HG02610 (cell line): Measurements from ENCODE around the gene IGSF6.
"Not testable (repeated sequence)": the region's sequence is repeated elsewhere in the genome, so short reads cannot be mapped to it uniquely, and the experiment has no call there.

ENCODE experiments used
- ATAC-seq: cut with Tn5 transposase; IDR thresholded peaks from one replicate; pipeline ENCODE4 v1.9.1; 2021; ENCODE audit warnings: mild to moderate bottlenecking, moderate library complexity; ENCODE audit not compliant: unreplicated experiment

The IGSF6 gene

GRCh38 chr16:21654466-21654865 lies 2.1 kb upstream of the IGSF6 start:
- ATAC-seq = no peak

DNA sequence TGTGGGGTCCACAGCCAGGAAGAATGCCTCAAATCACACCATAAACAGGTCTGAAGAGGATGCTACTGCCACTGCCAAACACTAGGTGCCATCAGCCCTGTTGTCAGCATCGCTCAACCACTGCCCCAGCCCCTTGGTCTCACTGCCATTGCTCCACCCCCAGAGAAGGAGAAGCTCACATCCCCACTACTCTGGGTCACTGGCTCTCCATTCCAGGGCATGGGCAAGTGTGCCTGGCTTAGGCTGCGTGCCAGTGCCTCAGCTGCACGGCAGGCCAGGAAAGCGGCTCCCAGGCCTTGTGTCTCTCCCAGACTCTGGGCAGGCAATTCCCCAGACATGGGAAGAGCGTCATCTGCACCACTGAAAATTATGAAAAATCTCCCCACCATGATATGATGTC lies 1.2 kb upstream of the IGSF6 start:
- ATAC-seq = no peak

GRCh38 chr16:21651515-21651914 lies 893 bp downstream of the IGSF6 start:
- no peak for ATAC-seq

GRCh38 chr16:21650521-21650920 lies 1.9 kb downstream of the IGSF6 start:
- no peak for ATAC-seq

DNA sequence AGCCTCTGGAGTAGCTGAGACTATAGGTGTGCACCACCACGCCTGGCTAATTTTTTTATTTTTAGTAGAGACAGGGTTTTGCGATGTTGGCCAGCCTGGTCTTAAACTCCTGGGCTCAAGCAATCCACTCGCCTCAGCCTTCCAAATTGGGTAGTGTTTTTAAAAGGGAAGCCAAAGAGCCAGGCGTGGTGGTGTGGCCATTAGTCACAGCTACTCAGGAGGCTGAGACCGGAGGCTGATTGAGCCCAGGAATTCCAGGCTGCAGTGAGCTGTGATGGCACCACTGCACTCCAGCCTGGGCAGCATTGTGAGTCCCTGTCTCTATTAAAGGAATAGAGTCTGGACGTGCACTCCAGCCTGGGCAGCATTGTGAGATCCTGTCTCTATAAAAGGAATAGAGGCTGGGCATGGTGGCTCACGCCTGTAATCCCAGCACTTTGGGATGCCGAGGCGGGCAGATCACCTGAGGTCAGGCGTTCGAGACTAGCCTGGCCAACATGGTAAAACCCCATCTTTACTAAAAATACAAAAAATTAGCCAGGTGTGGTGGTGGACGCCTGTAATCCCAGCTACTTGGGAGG lies 2.5 kb downstream of the IGSF6 start:
- ATAC-seq = not testable (repeated sequence)

- no peak for ATAC-seq
Measured at GRCh38 chr16:21647562-21648164, 4.7 kb downstream of the IGSF6 start.

- ATAC-seq = peak; percentile 90
Measured at GRCh38 chr16:21646721-21647561, 5.5 kb downstream of the IGSF6 start.

GRCh38 chr16:21646091-21646490 lies 6.3 kb downstream of the IGSF6 start:
- no peak for ATAC-seq

- peak; percentile 30 for ATAC-seq
Measured at GRCh38 chr16:21645261-21645721, 7.1 kb downstream of the IGSF6 start.

DNA sequence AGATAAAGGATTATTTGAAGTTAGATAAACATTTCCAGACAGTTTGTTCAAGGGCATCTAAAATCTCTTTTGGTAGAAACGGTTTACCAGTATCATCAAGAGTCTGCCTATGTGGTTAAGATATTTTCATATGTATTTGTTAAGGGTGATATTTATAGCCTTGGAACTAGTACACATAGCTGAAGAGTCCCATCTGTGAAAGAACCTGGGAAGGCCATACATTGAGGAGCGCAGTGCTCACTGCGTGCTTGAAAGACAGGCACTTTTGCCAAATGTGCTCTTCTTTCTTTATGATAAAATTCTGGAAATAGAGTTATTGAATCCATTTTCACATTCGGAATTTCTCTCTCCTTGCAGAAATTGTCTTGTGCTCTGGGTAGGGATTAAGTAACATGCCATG lies 7.7 kb downstream of the IGSF6 start:
- no peak for ATAC-seq

DNA sequence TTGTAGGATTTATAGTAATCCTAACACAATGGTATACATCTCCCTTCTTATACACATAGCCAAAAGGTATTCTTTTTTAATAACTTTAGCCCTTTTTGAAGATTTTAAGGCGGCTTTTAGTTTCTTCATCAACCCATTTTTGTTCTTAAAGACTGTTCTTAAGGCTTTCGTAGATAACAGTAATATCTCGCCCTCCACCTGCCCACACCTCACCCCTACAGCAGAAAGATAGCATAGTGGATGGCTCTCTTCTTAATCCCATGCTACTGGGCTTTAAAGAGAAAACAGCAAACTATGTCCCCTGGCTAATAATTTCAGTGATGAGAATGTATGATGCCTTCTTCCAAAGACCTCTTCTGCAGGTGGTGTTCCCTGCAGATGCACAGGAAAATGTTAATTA lies 8.6 kb downstream of the IGSF6 start:
- ATAC-seq = no peak

GRCh38 chr16:21642861-21643260 lies 9.5 kb downstream of the IGSF6 start:
- ATAC-seq = no peak

GRCh38 chr16:21641916-21642315 lies 10.5 kb downstream of the IGSF6 start:
- ATAC-seq = no peak

DNA sequence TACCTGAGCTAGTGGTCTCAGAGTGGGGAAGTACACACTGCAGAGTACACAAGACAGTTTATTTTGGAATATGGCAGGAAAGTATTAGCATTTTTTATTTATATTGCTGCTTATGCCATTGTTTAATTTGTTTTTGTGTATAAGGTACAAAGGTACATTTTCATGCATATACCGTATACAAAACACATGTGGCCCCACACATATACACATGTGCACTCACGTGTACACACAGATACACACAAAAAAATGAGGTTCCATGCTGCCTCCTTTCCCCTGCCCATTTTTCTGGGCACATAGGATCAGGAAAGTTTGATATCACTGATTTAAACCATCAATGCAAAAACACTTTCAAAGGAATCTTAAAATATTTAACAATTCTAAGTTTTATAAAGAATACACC lies 12.9 kb downstream of the IGSF6 start:
- ATAC-seq = no peak

DNA sequence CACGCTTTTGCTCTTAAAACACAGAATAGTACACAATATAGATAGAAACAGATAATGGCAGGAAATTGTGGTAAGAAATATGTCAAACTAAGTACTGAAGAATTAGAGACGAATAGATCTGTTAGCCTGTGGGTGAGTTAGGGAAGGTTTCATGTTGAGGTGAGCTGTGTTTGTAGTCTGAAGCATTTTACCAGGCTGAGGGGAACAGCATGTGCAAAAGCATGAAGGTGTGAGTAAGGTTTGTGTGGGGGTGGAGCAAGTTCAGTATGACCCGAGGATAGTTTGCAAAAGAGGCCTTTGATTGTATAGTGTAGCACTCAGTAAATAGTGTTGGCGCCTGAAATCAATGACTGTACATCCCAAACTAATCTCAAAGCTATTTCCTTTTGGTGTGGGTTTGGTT lies 13.8 kb downstream of the IGSF6 start:
- no peak for ATAC-seq

DNA sequence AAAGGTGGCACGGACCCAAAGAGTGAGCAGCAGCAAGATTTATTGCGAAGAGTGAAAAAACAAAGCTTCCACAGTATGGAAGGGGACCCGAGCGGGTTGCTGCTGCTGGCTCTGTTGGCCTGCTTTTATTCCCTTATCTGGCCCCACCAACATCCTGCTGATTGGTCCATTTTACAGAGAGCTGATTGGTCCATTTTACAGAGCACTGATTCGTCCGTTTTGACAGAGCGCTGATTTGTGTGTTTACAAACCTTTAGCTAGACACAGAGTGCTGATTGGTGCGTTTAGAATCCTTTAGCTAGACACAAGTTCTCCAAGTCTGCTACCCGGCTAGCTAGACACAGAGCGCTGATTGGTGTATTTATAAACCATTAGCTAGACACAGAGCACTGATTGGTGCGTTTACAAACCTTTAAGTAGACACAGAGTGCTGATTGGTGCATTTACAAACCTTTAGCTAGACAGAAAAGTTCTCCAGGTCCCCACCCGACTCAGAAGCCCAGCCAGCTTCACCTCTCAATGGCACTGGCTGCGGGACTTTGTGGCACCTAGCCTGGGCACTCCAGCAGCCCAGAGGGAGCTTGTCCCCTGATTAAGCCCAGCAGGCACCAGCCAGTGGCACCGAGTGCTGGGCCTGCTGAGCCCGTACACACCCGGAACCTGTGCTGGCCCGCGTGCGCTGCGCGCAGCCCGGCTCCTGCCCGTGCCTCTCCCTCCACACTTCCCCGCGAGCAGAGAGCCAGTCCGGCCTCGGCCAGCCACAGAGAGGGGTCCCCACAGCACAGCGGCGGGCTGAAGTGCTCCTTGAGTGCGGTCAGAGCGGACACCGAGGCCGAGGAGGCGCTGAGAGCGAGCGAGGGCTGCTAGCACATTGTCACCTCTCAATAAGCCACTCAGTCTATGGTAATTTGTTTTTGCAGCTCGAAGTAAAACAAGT lies 15.1 kb downstream of the IGSF6 start:
- no peak for ATAC-seq

DNA sequence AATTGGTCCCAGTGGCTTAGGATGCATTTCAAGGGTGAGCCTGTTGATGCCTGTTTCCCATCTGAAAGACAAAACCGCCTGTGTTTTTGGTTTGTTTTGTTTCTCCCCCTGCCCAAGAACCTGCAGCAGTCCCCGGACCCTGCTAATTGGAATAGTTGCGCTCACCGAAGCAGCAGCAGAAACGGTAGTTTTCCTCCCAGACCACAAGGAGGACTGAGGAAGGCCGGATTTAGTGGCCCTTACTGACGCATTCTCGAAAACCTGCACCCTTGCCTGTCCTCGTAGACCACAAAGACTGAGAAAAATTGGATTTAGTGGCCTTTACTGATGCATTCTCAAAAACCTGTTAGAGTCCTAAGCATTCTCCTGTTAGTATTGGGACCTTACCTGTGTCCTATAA lies 16.7 kb downstream of the IGSF6 start:
- not testable (repeated sequence) for ATAC-seq

DNA sequence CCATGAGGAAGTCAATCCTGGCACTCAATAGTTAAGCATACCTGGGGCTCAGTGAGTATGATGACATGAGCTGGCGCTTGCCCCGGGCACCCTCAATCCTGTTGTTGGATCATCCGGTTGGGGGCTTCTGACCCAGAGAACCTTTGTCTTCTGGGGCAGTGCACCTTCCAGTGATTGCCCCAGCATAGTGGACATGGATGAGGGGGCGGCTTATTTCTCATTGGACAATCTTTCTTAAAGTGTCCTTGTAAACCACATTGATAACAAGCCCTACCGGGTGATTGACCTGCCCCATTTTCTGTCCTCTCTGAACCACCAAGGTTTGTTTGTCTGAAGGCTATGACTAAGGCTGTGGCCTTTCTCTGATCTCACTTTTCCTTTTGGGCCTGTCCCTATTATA lies 18.2 kb downstream of the IGSF6 start:
- no peak for ATAC-seq

- not testable (repeated sequence) for ATAC-seq
Measured at GRCh38 chr16:21631951-21632575, 20.3 kb downstream of the IGSF6 start.

- not testable (repeated sequence) for ATAC-seq
Measured at GRCh38 chr16:21631376-21631775, 21.0 kb downstream of the IGSF6 start.
